ENCODE data around the gene ADK.

Gene ADK

GRCh38 chr10:74752371-74753040 is 601.5 kb downstream of the ADK start:
- DNase-seq = no peak

GRCh38 chr10:74753442-74754211 is 602.6 kb downstream of the ADK start:
- no peak for DNase-seq

GRCh38 chr10:74754381-74754821 is 603.4 kb downstream of the ADK start:
- no peak for DNase-seq

- peak in 1 of 5 donors; percentile 10 for DNase-seq
Observed at GRCh38 chr10:74755273-74755672, 604.3 kb downstream of the ADK start.

Data from T-helper 1 cell (primary cell).